Jurkat, Clone E6-1 (cell line): ENCODE results near the gene MTREX.

ENCODE experiments used
- DNase-seq: peaks from one replicate; pipeline ENCODE4 v3.0.0-alpha.2; 2011; ENCODE audit warnings: low read depth, low spot score
- H3K4me3 ChIP-seq: 2 replicates; pipeline ENCODE4 v1.5.1; 2011; ENCODE audit warnings: mild to moderate bottlenecking, low read length, control low read depth, moderate library complexity

The MTREX gene

DNA sequence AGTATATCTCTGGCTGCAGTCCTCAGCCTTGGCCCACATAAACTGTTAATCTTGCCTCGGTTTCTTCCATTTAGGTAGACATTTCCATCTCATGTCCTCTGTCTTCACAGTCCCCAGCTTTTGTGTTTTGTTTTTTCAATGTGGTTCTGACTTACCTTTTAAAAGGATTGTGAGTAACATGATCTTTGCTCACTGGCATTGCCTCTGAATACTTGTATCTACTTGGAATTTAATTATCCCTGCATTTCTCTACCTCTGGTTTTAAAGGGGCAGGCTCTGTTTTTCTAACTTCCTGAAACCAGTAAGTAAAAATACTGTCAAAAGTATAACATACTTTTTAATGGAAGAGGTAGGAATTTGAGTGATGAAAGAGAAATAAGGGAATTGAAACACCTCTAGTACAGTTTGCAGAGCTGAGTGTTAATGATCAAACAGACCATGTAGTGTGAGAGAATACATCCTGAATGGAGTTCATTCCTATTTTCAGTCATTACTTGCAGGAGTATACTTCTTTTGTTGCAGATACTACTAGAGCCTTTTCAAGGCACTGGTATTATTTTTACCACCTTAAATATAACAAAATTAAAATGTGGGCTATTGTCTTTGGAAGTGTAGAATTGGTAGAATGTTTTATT is 62.6 kb downstream of the MTREX start:
- no peak for DNase-seq
- no peak overlapping the region for H3K4me3 ChIP-seq

DNA sequence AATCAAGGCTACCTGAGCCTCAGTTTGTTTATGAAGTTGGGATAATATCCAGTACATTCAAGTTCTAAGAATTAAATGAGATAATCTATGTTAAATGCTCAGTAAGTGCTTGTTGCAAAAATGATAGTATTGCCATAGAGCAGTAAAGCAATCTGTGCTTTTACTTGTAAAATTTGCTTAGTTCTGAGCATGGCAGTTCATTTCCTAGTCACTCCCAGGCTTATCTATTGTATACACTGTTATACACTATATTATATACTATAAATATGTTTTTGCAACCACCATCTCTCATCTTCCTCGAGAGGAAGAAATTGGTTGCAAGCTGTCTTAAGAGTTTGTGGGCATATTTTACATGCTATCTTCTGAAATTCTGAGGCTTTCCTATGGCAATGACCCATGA is 63.4 kb downstream of the MTREX start:
- DNase-seq, result no peak
- no peak overlapping the region for H3K4me3 ChIP-seq

DNA sequence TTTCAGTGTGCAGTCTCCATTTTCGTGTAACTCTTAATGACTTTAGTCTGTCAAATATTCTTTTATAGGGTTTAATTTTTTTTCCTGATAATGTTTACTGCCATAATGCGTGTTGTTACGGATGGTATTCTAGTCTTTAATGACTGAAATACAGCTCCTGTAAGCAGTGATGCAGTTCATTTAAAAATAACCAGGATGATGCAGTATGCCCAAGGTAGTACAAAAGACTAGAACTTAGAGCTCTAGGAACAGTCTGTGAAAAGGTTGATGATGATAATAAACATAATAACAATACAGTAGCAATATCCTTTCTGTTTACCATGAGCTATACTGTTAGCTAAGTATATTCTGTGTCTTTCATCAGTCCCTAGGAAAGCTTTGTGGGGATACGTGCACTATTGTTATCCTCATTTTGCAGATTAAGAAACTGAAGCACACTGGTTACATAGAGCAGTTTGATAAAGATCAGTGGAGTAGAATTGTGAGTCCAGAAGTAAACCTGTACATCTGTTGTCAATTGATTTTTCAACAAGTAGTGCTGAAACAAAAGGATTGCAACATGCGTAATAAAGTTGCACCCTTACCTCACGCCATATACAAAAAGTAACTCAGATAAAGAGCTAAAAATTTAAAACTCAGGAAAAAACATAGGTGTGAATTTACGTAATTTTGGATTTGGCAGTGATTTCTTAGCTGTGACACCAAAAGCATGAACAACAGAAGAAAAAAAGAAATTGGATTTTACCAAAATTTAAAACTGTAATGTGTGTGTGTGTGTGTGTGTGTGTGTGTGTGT is 64.5 kb downstream of the MTREX start:
- no peak overlapping the region for H3K4me3 ChIP-seq

GRCh38 chr5:55377810-55378209 is 70.0 kb downstream of the MTREX start:
- DNase-seq, result no peak
- H3K4me3 ChIP-seq, result no peak overlapping the region

More for the DNA sequence above, 64.5 kb downstream of the MTREX start:
- DNase-seq, result no peak

- no peak overlapping the region for H3K4me3 ChIP-seq
- DNase-seq, result no peak
Observed at GRCh38 chr5:55383254-55383653, 75.5 kb downstream of the MTREX start.

GRCh38 chr5:55384072-55384471 is 76.3 kb downstream of the MTREX start:
- no peak for DNase-seq
- H3K4me3 ChIP-seq, result no peak overlapping the region

DNA sequence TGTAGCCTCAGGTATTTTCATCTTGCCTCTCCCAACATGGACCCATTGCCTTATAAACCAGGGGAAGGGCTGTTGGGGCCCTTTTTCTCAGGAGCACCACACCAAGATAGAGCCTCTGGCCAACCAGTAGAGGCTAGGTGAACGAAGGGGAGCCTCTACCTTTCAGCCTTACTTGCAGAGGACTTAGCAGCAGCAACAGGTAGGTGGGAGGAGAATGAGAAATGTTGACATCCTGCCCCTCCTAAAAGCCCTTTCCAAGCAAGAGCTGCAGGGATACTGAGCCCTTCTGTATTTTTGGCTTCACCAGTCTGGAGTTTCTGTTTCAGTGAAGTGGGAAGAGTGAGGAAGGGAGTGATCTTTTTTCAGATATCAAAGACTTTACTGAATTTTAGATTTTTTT is 77.4 kb downstream of the MTREX start:
- no peak for DNase-seq
- no peak overlapping the region for H3K4me3 ChIP-seq

DNA sequence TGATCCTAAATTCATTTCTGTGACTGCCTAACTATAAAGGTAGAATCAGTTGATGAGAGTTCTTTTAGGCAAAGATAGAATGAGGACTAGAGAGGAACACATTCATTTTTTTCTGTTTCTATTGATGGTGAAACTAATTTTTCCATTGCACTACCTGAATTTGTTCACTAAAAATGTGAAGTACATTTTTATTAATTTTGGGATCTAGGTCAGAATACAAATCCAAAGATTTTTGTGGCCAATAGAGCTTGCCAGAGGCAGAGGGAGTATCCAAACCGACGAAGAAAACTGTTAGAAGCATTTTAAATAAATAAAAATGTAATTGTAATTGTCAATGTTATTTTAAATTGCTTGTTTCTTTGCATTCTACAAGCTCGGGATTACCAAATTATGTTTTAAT is 78.1 kb downstream of the MTREX start:
- DNase-seq, result no peak
- no peak overlapping the region for H3K4me3 ChIP-seq

GRCh38 chr5:55386356-55386755 is 78.6 kb downstream of the MTREX start:
- DNase-seq, result no peak
- no peak overlapping the region for H3K4me3 ChIP-seq

DNA sequence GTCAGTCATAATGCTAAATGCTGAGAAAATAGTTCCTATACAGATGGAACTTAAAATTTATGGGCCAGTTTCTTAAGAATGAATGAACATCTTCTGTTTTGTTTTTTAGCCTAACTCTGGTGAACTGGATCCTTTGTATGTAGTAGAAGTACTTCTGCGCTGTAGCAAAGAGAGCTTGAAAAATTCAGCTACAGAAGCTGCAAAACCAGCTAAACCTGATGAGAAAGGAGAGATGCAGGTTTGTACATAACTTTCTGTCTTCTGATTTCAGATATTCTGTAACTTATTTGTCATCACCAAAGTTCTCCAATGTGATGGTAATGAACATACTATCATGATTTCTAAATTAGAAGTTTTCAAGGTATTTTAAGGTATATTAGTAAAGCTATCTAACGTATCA is 80.1 kb downstream of the MTREX start:
- DNase-seq, result no peak
- H3K4me3 ChIP-seq, result no peak overlapping the region

DNA sequence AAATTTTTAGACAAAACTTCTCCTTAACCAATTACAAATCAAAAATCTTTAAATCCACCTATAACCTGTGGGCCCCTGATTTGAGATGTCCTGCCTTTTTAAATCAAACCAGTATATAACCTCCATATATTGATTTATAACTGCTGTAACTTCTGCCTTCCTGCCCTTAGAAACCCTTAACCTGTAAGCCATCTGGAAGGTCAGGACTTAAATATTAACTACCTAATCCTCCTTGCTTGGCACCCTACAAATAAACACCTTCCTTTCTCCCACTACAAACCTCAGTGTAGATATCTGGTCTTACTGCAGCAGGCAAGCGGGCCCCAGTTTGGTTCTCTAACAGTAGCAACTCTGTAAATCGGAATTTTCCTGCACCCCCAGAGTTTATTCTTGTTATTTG is 83.9 kb downstream of the MTREX start:
- no peak overlapping the region for H3K4me3 ChIP-seq
- DNase-seq, result no peak

DNA sequence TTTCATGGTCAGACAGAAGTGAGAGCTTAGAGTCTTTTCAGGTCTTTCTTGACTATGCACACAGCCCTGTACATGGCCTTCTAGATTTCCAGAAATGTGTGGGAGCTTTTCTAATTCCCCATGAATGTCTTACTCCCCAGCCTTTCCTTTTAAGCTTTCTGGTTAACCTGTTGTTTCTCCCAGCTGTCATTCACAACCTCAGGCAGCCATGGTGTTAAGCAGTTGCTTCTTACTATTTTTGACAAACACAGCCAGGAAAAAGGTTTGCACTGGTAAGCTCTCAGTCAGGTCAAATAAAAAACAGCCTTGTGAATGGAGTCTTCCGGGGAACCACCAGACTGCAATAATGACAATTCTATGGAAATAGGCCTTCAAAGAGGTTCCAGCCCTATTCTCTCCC is 84.9 kb downstream of the MTREX start:
- DNase-seq, result no peak
- no peak overlapping the region for H3K4me3 ChIP-seq

- H3K4me3 ChIP-seq, result no peak overlapping the region
- no peak for DNase-seq
Observed at GRCh38 chr5:55393501-55394175, 85.8 kb downstream of the MTREX start.

GRCh38 chr5:55402199-55402598 is 94.4 kb downstream of the MTREX start:
- peak; percentile 12 for DNase-seq
- H3K4me3 ChIP-seq, result no peak overlapping the region

GRCh38 chr5:55406292-55406691 is 98.5 kb downstream of the MTREX start:
- DNase-seq, result no peak
- no peak overlapping the region for H3K4me3 ChIP-seq

GRCh38 chr5:55407059-55407684 is 99.4 kb downstream of the MTREX start:
- DNase-seq, result peak; percentile 14
- H3K4me3 ChIP-seq, result no peak overlapping the region

GRCh38 chr5:55407984-55408383 is 100.2 kb downstream of the MTREX start:
- DNase-seq, result no peak
- no peak overlapping the region for H3K4me3 ChIP-seq

- no peak for DNase-seq
- H3K4me3 ChIP-seq, result no peak overlapping the region
Observed at GRCh38 chr5:55409775-55410174, 102.0 kb downstream of the MTREX start.

GRCh38 chr5:55410845-55411244 is 103.1 kb downstream of the MTREX start:
- DNase-seq, result no peak
- H3K4me3 ChIP-seq, result no peak overlapping the region

DNA sequence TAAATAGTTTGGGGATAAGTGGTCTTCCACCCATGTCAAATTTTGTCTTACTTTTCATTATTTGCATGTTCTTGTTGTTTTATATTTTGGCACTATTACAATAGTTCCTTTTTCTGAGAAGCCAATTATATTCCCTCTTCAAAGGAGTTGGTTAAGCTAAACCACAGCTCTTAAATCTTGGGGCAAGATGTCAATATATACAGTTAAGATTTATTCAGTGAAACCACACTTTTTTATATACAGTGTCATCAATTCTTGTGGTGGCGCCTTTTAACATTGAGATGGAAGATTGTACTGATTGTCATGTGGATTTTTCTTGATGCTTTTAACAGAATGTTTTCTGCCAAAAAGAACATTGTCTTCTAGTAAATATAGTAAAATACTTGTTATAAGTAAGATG is 104.1 kb downstream of the MTREX start:
- peak; percentile 45 for DNase-seq
- H3K4me3 ChIP-seq, result no peak overlapping the region
